HepG2 (cell line): ENCODE measurements around the gene DIPK1C. TPM values are rescaled to one million over a fixed set of nuclear protein-coding genes. Genes with fewer than 3 reads are reported as not detected.

Source experiments
- ATF7-NPFF ChIP-seq: sonication (generic); formaldehyde crosslinking; IDR thresholded peaks from 2 replicates; pipeline ENCODE4 v1.8.1; 2023; ENCODE audit warnings: mild to moderate bottlenecking, low read depth, missing genetic modification reagents, moderate library complexity
- BRCA1 ChIP-seq: sonication (generic); formaldehyde crosslinking; IDR thresholded peaks from 2 replicates; pipeline ENCODE4 v1.4.0; 2020; ENCODE audit warnings: missing genetic modification reagents
- CCDC6 ChIP-seq: sonication (generic); formaldehyde crosslinking; IDR thresholded peaks from 2 replicates; pipeline ENCODE4 v1.8.1; 2022; ENCODE audit warnings: mild to moderate bottlenecking, missing genetic modification reagents, moderate library complexity
- ETV5 ChIP-seq: IDR thresholded peaks from 2 replicates; pipeline ENCODE4 v1.6.1; 2018; ENCODE audit warnings: missing biosample characterization, missing genetic modification reagents, inconsistent platforms, borderline replicate concordance
- KDM2A ChIP-seq: sonication (generic); formaldehyde crosslinking; IDR thresholded peaks from 2 replicates; pipeline ENCODE4 v1.4.0; 2020; ENCODE audit warnings: low read depth, missing genetic modification reagents, borderline replicate concordance
- RARA ChIP-seq: IDR thresholded peaks from 2 replicates; pipeline ENCODE4 v1.6.1; 2016; ENCODE audit warnings: missing genetic modification reagents, missing compliant biosample characterization
- SALL1 ChIP-seq: sonication (generic); formaldehyde crosslinking; IDR thresholded peaks from 2 replicates; pipeline ENCODE4 v1.8.0; 2022; ENCODE audit warnings: mild to moderate bottlenecking, missing genetic modification reagents
- ZBTB3 ChIP-seq: sonication (generic); formaldehyde crosslinking; IDR thresholded peaks from 2 replicates; pipeline ENCODE4 v1.4.0; 2020; ENCODE audit warnings: low read depth, mild to moderate bottlenecking, moderate library complexity, missing genetic modification reagents, borderline replicate concordance
- ZBTB42 ChIP-seq: sonication (generic); formaldehyde crosslinking; IDR thresholded peaks from 2 replicates; pipeline ENCODE4 v1.5.0; 2020; ENCODE audit warnings: mild to moderate bottlenecking, missing genetic modification reagents
- ZNF230 ChIP-seq: sonication (generic); formaldehyde crosslinking; IDR thresholded peaks from 2 replicates; pipeline ENCODE4 v1.4.0; 2020; ENCODE audit warnings: mild to moderate bottlenecking, missing genetic modification reagents
- ZNF619 ChIP-seq: sonication (generic); formaldehyde crosslinking; IDR thresholded peaks from 2 replicates; pipeline ENCODE4 v1.4.0; 2020; ENCODE audit warnings: mild to moderate bottlenecking, missing genetic modification reagents
- ZNF709 ChIP-seq: sonication (generic); formaldehyde crosslinking; IDR thresholded peaks from 2 replicates; pipeline ENCODE4 v1.5.0; 2020; ENCODE audit warnings: mild to moderate bottlenecking, missing genetic modification reagents
- ZSCAN9 ChIP-seq: IDR thresholded peaks from 2 replicates; pipeline ENCODE4 v1.6.1; 2016; ENCODE audit warnings: borderline replicate concordance
- polyA plus RNA-seq, 8 experiments: library from polyadenylated mRNA; depleted of rRNA in 3 of 8; stranded (reverse) in 7 of 8; unstranded in 1 of 8; fragments of >200 nt; fragmentation: Illumina TruSeq in 4 of 8; extraction: Trizol in 4 of 8; gene quantifications; 2 replicates each; pipeline versions ENCODE4 v1.2.1 to v1.2.3, GENCODE V29; 2011 to 2016; ENCODE audit warnings: low read depth in 4 of 8, missing spikeins in 1 of 8, mixed read lengths in 1 of 8; ENCODE audit not compliant: insufficient read depth in 1 of 8
- total RNA-seq, 5 experiments: library from RNA; depleted of rRNA; stranded (reverse); fragments of >200 nt; fragmentation: Illumina TruSeq; extraction: Trizol; gene quantifications; 2 replicates each; pipeline ENCODE4 v1.2.3, GENCODE V29; 2016; ENCODE audit warnings: low read depth in 1 of 5
- TF ChIP-seq, protein P1 (sequence below), 2 experiments: sonication (generic) in 1 of 2; formaldehyde crosslinking in 1 of 2; IDR thresholded peaks; 2 replicates each; pipeline versions ENCODE4 v1.4.0 to v1.6.1; 2016 to 2020; ENCODE audit warnings: borderline replicate concordance in 1 of 2, low read depth in 1 of 2, mild to moderate bottlenecking in 1 of 2, missing genetic modification reagents in 1 of 2
- TF ChIP-seq, protein P2 (sequence below): sonication (generic); formaldehyde crosslinking; IDR thresholded peaks from 2 replicates; pipeline ENCODE4 v1.4.0; 2020; ENCODE audit warnings: mild to moderate bottlenecking, missing genetic modification reagents
- TF ChIP-seq, protein P3 (sequence below): sonication (generic); formaldehyde crosslinking; IDR thresholded peaks from 2 replicates; pipeline ENCODE4 v1.4.0; 2020; ENCODE audit warnings: missing genetic modification reagents
- TF ChIP-seq, protein P4 (sequence below): sonication (generic); formaldehyde crosslinking; IDR thresholded peaks from 2 replicates; pipeline ENCODE4 v1.5.0; 2020; ENCODE audit warnings: missing genetic modification reagents
- TF ChIP-seq, protein P5 (sequence below): sonication (generic); formaldehyde crosslinking; IDR thresholded peaks from 2 replicates; pipeline ENCODE4 v1.5.0; 2020; ENCODE audit warnings: missing genetic modification reagents

The DIPK1C gene
- total and polyA plus RNA-seq, 2 of the 13 experiments (the other 11 are each of a cell fraction or from before 2014, with no cell fraction given) = 1.8 TPM; not detected in 1

DNA sequence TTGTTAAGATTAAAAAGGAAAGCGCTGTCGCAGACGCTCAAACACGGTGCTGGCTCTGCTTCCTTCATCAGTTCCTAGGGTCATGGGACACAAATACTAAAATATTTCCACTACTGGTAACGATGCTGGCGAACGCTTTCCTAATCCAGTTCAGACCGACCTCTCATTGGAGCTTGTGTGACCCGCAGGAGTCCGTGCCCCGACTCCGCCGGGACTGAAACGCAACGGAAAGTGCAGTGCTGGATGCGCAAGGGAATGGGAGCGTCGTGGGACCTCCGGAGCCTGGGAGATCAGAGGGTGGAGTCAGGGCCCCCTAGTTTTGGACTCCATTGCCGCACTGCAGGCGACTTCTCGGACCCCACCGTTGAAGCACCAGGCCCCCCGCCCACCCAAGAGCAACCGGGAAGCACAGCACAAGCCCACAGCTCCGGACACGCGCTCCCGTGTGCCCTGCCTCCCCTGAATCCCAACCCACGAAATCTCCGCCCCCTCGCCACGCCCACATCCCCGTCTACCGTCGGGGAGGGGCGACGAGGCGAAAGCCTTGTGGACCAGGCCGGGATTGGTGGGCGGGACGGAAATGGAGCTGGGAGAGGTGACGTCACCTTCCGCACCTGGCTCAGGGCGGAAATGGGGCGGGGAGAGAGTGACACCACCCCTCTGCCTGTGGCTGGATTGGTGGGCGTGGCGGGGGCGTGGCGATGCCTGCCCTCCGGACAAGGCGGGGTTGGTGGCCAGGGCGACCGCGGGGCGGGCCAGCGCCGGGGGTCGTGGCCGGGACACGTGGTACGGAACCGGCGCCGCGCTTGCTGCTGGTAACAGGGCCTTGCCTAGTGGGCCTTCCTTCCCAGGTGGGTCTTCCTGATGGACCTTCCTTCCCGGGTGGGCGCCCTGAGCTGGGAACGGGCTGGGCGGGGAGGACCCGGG is 38.7 kb upstream of the DIPK1C start, which contains the start of gene CNDP2 (continued):
- TF ChIP-seq ZSCAN9 (CRISPR knock-in tag) (0 out of 2 replicates have a peak, but pooled peaks have one; percentile 19), ETV5 (CRISPR knock-in tag) (peak; percentile 68; the same call in 1 of the 2 replicates), ZBTB42 (CRISPR knock-in tag) (no peak), ZNF230 (CRISPR knock-in tag) (no peak; the same call in 1 of the 2 replicates), KDM2A (CRISPR knock-in tag) (peak; percentile 72), ZBTB3 (CRISPR knock-in tag) (no peak), ZNF619 (CRISPR knock-in tag) (0 out of 2 replicates have a peak, but pooled peaks have one; percentile 69), RARA (CRISPR knock-in tag) (0 out of 2 replicates have a peak, but pooled peaks have one; percentile 11), BRCA1 (CRISPR knock-in tag) (no peak), ATF7-NPFF (CRISPR knock-in tag) (no peak), ZNF709 (CRISPR knock-in tag) (peak; percentile 91), CCDC6 (CRISPR knock-in tag) (peak; percentile 15; the same call in 1 of the 2 replicates), SALL1 (CRISPR knock-in tag) (peak; percentile 70; the same call in 1 of the 2 replicates)
- TF ChIP-seq, protein P1, sequence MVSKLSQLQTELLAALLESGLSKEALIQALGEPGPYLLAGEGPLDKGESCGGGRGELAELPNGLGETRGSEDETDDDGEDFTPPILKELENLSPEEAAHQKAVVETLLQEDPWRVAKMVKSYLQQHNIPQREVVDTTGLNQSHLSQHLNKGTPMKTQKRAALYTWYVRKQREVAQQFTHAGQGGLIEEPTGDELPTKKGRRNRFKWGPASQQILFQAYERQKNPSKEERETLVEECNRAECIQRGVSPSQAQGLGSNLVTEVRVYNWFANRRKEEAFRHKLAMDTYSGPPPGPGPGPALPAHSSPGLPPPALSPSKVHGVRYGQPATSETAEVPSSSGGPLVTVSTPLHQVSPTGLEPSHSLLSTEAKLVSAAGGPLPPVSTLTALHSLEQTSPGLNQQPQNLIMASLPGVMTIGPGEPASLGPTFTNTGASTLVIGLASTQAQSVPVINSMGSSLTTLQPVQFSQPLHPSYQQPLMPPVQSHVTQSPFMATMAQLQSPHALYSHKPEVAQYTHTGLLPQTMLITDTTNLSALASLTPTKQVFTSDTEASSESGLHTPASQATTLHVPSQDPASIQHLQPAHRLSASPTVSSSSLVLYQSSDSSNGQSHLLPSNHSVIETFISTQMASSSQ (IDR thresholded peaks at IDR 0.05; ENCODE audit: low read depth) = no peak
- TF ChIP-seq, protein P1 (CRISPR knock-in tag; IDR thresholded peaks at IDR 0.05; ENCODE audit: borderline replicate concordance) = 0 out of 2 replicates have a peak, but pooled peaks have one; percentile 42
- TF ChIP-seq, protein P2, sequence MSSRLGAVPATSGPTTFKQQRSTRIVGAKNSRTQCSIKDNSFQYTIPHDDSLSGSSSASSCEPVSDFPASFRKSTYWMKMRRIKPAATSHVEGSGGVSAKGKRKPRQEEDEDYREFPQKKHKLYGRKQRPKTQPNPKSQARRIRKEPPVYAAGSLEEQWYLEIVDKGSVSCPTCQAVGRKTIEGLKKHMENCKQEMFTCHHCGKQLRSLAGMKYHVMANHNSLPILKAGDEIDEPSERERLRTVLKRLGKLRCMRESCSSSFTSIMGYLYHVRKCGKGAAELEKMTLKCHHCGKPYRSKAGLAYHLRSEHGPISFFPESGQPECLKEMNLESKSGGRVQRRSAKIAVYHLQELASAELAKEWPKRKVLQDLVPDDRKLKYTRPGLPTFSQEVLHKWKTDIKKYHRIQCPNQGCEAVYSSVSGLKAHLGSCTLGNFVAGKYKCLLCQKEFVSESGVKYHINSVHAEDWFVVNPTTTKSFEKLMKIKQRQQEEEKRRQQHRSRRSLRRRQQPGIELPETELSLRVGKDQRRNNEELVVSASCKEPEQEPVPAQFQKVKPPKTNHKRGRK = no peak
- TF ChIP-seq, protein P3, sequence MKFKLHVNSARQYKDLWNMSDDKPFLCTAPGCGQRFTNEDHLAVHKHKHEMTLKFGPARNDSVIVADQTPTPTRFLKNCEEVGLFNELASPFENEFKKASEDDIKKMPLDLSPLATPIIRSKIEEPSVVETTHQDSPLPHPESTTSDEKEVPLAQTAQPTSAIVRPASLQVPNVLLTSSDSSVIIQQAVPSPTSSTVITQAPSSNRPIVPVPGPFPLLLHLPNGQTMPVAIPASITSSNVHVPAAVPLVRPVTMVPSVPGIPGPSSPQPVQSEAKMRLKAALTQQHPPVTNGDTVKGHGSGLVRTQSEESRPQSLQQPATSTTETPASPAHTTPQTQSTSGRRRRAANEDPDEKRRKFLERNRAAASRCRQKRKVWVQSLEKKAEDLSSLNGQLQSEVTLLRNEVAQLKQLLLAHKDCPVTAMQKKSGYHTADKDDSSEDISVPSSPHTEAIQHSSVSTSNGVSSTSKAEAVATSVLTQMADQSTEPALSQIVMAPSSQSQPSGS = peak; percentile 99
- TF ChIP-seq, protein P4, sequence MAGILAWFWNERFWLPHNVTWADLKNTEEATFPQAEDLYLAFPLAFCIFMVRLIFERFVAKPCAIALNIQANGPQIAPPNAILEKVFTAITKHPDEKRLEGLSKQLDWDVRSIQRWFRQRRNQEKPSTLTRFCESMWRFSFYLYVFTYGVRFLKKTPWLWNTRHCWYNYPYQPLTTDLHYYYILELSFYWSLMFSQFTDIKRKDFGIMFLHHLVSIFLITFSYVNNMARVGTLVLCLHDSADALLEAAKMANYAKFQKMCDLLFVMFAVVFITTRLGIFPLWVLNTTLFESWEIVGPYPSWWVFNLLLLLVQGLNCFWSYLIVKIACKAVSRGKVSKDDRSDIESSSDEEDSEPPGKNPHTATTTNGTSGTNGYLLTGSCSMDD (CRISPR knock-in tag) = no peak
- TF ChIP-seq, protein P5, sequence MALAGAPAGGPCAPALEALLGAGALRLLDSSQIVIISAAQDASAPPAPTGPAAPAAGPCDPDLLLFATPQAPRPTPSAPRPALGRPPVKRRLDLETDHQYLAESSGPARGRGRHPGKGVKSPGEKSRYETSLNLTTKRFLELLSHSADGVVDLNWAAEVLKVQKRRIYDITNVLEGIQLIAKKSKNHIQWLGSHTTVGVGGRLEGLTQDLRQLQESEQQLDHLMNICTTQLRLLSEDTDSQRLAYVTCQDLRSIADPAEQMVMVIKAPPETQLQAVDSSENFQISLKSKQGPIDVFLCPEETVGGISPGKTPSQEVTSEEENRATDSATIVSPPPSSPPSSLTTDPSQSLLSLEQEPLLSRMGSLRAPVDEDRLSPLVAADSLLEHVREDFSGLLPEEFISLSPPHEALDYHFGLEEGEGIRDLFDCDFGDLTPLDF (CRISPR knock-in tag) = 0 out of 2 replicates have a peak, but pooled peaks have one; percentile 47
